HepG2 (cell line): ENCODE measurements around the gene FUOM. TPM values are rescaled to one million over a fixed set of nuclear protein-coding genes. Genes with fewer than 3 reads are reported as not detected.
"Not testable (repeated sequence)": the region's sequence is repeated elsewhere in the genome, so short reads cannot be mapped to it uniquely, and the experiment has no call there.

Experiments
- ATAC-seq: fragments of 200-7000 bp; cut with Tn5 transposase; 3 replicates; pipeline ENCODE4 v1.9.1; 2020; ENCODE audit warnings: mild to moderate bottlenecking, moderate library complexity
- BruUV-seq: library from RNA; stranded (reverse); fragments of 400-500 nt; replicated peaks from 2 replicates; lab custom pipeline; 2021; lab: Mats Ljungman, UMichigan
- CTCF ChIA-PET: fragments of 300-600 bp; formaldehyde crosslinking; extraction: SDS; loops from one replicate; lab custom pipeline; 2021; ENCODE audit warnings: low total read pairs, inconsistent platforms, low intra/inter-chr PET ratio; lab: Yijun Ruan, JAX
- POLR2A ChIA-PET: fragments of 350-600 bp; sonication (Branson Sonifier 250); formaldehyde crosslinking; loops from one replicate; lab custom pipeline; 2020; ENCODE audit warnings: antibody characterized with exemption, inconsistent platforms; lab: Yijun Ruan, JAX
- DNase-seq: peaks from one replicate; pipeline ENCODE4 v3.0.0-alpha.2; 2015; ENCODE audit warnings: low spot score
- FAIRE-seq: peaks from 3 replicates; lab custom pipeline; 2011; peaks lifted over from hg19 to GRCh38; lab: Jason Lieb, UNC
- H2AFZ ChIP-seq: one replicate; pipeline ENCODE4 v1.6.1; 2011; ENCODE audit warnings: low read length, inconsistent platforms
- H3K27ac ChIP-seq: fragments of 300-600 bp; 3 replicates; pipeline ENCODE4 v1.8.0; 2011; ENCODE audit warnings: mixed run types, mild to moderate bottlenecking, mixed read lengths, low read length, inconsistent platforms; ENCODE audit not compliant: insufficient read depth; ENCODE audit errors: extremely low read length
- H3K27me3 ChIP-seq, 2 experiments: fragments of 200-600 bp in 1 of 2; 2 replicates in 1 of 2; 3 replicates in 1 of 2; pipeline versions ENCODE4 v1.6.0 to v1.8.0; 2011; ENCODE audit warnings: low read length in 2 of 2, mild to moderate bottlenecking in 2 of 2, moderate library complexity in 2 of 2, inconsistent platforms in 1 of 2; ENCODE audit not compliant: insufficient read depth in 2 of 2, control insufficient read depth in 1 of 2
- H3K36me3 ChIP-seq, 2 experiments: fragments of 200-600 bp in 1 of 2; replicated peaks in 1 of 2; 2 replicates in 1 of 2; 3 replicates in 1 of 2; pipeline versions ENCODE4 v1.5.1 to v1.8.0; 2011; ENCODE audit warnings: low read length in 2 of 2, inconsistent platforms in 1 of 2; ENCODE audit not compliant: insufficient read depth in 2 of 2, control insufficient read depth in 1 of 2
- H3K4me1 ChIP-seq: 2 replicates; pipeline ENCODE4 v1.5.1; 2012; ENCODE audit warnings: low read length, inconsistent platforms; ENCODE audit not compliant: insufficient read depth
- H3K4me2 ChIP-seq: 2 replicates; pipeline ENCODE4 v1.6.0; 2011; ENCODE audit warnings: low read depth, low read length, inconsistent platforms
- H3K4me3 ChIP-seq, 3 experiments: fragments of 200-600 bp in 1 of 3; sonication (generic), shearing (Covaris generic) in 1 of 3; replicated peaks in 1 of 3; 2 replicates each; pipeline ENCODE4 v1.5.1; 2011 to 2016; ENCODE audit warnings: low read length in 3 of 3, inconsistent platforms in 2 of 3, low read depth in 2 of 3, mild to moderate bottlenecking in 2 of 3, control low read depth in 1 of 3, mixed read lengths in 1 of 3; ENCODE audit not compliant: insufficient read depth in 1 of 3
- H3K79me2 ChIP-seq: one replicate; pipeline ENCODE4 v1.6.1; 2011; ENCODE audit warnings: low read length, inconsistent platforms; ENCODE audit not compliant: insufficient read depth
- H3K9ac ChIP-seq: 2 replicates; pipeline ENCODE4 v1.6.0; 2011; ENCODE audit warnings: mild to moderate bottlenecking, low read depth, low read length, inconsistent platforms; ENCODE audit not compliant: insufficient read depth
- H3K9me3 ChIP-seq: 2 replicates; pipeline ENCODE4 v1.5.1; 2012; ENCODE audit warnings: mild to moderate bottlenecking, low read length
- H4K20me1 ChIP-seq: 2 replicates; pipeline ENCODE4 v1.6.0; 2011; ENCODE audit warnings: inconsistent platforms, mild to moderate bottlenecking, low read length, moderate library complexity; ENCODE audit not compliant: insufficient read depth
- CREB1 ChIP-seq, 2 experiments: fragments of 450-650 bp in 1 of 2; IDR thresholded peaks; 2 replicates each; pipeline ENCODE4 v1.6.1; 2016 to 2017; ENCODE audit warnings: control low read depth in 1 of 2, mild to moderate bottlenecking in 1 of 2, missing compliant biosample characterization in 1 of 2, missing genetic modification characterization in 1 of 2
- TAF1 ChIP-seq: sonication (generic); formaldehyde crosslinking; IDR thresholded peaks from 2 replicates; pipeline ENCODE4 v1.4.0; 2020; ENCODE audit warnings: missing genetic modification reagents
- ZNF335 ChIP-seq: sonication (generic); formaldehyde crosslinking; IDR thresholded peaks from 2 replicates; pipeline ENCODE4 v1.4.0; 2020; ENCODE audit warnings: missing genetic modification reagents
- WGBS: methylation state at CpG from one replicate; pipeline ENCODE4 v1.1.6; 2017; ENCODE audit warnings: low lambda C conversion rate; 5-methylcytosine and 5-hydroxymethylcytosine counted together
- in situ Hi-C: cut with HindIII; loops from 2 replicates; pipeline ENCODE4 v1.10.0; 2017; ENCODE audit warnings: low pct_unique_long_range_greater_than_20kb; ENCODE audit not compliant: extremely low pct_ligation_motif_present
- intact Hi-C: fragments of 100-400 bp; cut with micrococcal nuclease; formaldehyde crosslinking; loops from one replicate; pipeline ENCODE4 v1.10.0; 2022; ENCODE audit not compliant: unreplicated experiment
- polyA plus RNA-seq, 8 experiments: library from polyadenylated mRNA; depleted of rRNA in 3 of 8; stranded (reverse) in 7 of 8; unstranded in 1 of 8; fragments of >200 nt; fragmentation: Illumina TruSeq in 4 of 8; extraction: Trizol in 4 of 8; gene quantifications; 2 replicates each; pipeline versions ENCODE4 v1.2.1 to v1.2.3, GENCODE V29; 2011 to 2016; ENCODE audit warnings: low read depth in 4 of 8, missing spikeins in 1 of 8, mixed read lengths in 1 of 8; ENCODE audit not compliant: insufficient read depth in 1 of 8
- total RNA-seq, 5 experiments: library from RNA; depleted of rRNA; stranded (reverse); fragments of >200 nt; fragmentation: Illumina TruSeq; extraction: Trizol; gene quantifications; 2 replicates each; pipeline ENCODE4 v1.2.3, GENCODE V29; 2016; ENCODE audit warnings: low read depth in 1 of 5

Gene FUOM
- total and polyA plus RNA-seq, 2 of the 13 experiments (the other 11 are each of a cell fraction or from before 2014, with no cell fraction given), result 27.5 to 60.4 TPM

GRCh38 chr10:133377025-133377817 lies 19.4 kb upstream of the FUOM start (continued):
- TF ChIP-seq TAF1 (CRISPR knock-in tag), result no peak

- FAIRE-seq, in situ Hi-C loops, ATAC-seq: not testable (repeated sequence)
These were observed 18.4 kb upstream of the FUOM start for GRCh38 chr10:133376183-133376582.

GRCh38 chr10:133375357-133376115 lies 17.7 kb upstream of the FUOM start:
- H3K4me2 ChIP-seq, result no peak overlapping the region
- peaks cover 0 to 3% of the 10 kb centered on the region in 2 experiments; a peak in 1 of 5 replicates for H3K27me3 ChIP-seq
- peaks cover 5% of the 10 kb centered on the region for H3K79me2 ChIP-seq
- no peaks in the 10 kb centered on the region for H3K9me3 ChIP-seq
- in situ Hi-C loops (no loop called here), intact Hi-C loops (loop anchor here (10.0 kb wide), 1 partner anchor 51 kb away; no protein-coding TSS in a partner anchor)
- ChIA-PET POLR2A (interaction anchor here (1.0 to 1.4 kb wide), 2 partner anchors 18 to 28 kb away, joined by 3 to 5 read pairs; partner anchors contain the start of gene FUOM), CTCF (no interaction called here)
- no peak for FAIRE-seq
- 70% methylated on average over 12 of the region's 12 CpGs for WGBS
- H3K4me3 ChIP-seq, result no peak overlapping the region
- no peak overlapping the region for H2AFZ ChIP-seq
- H3K9ac ChIP-seq, result no peak overlapping the region
- TF ChIP-seq ZNF335 (CRISPR knock-in tag) (no peak), CREB1 (IDR thresholded peaks at IDR 0.05) (peak; percentile 38; the same call in 1 of the 2 replicates), CREB1 (CRISPR knock-in tag; IDR thresholded peaks at IDR 0.05) (no peak)
- peaks cover 37% of the 10 kb centered on the region for H3K4me1 ChIP-seq
- no peak for ATAC-seq
- BruUV-seq, result no TSS peak
- H3K36me3 ChIP-seq, result peaks cover 1 to 6% of the 10 kb centered on the region in 2 experiments; a peak in 4 of 5 replicates
- H3K27ac ChIP-seq, result no peak overlapping the region
- DNase-seq, result no peak
- H4K20me1 ChIP-seq, result no peaks in the 10 kb centered on the region

More at GRCh38 chr10:133376183-133376582, 18.4 kb upstream of the FUOM start:
- H3K9ac ChIP-seq, H3K79me2 ChIP-seq, H3K27me3 ChIP-seq, CTCF ChIA-PET, H2AFZ ChIP-seq, H3K4me2 ChIP-seq, BruUV-seq, H3K27ac ChIP-seq, DNase-seq, H3K9me3 ChIP-seq, H3K36me3 ChIP-seq, H3K4me3 ChIP-seq, H4K20me1 ChIP-seq: not testable (repeated sequence)
- 71% methylated on average over 5 of the region's 5 CpGs for WGBS
- POLR2A ChIA-PET, result interaction anchor here (3.1 to 4.6 kb wide), 2 partner anchors 16 to 29 kb away, joined by 22 to 78 read pairs; partner anchors contain the start of genes FUOM and PRAP1
- intact Hi-C loops, result loop anchor here (10.0 kb wide), 1 partner anchor 51 kb away; no protein-coding TSS in a partner anchor
- peaks cover 36% of the 10 kb centered on the region for H3K4me1 ChIP-seq
